GM23338 (cell line): ENCODE results near the gene MTMR1. TPM values are rescaled to one million over a fixed set of nuclear protein-coding genes. Genes with fewer than 3 reads are reported as not detected.

ENCODE experiments used
- ATAC-seq: fragments of 200-7000 bp; cut with Tn5 transposase; 3 replicates; pipeline ENCODE4 v1.9.1; 2020
- DNase-seq: peaks from one replicate; pipeline ENCODE4 v3.0.0-alpha.2; 2015; ENCODE audit warnings: low spot score
- H2AFZ ChIP-seq: fragments of 200-600 bp; sonication (generic); 2 replicates; pipeline ENCODE4 v1.8.0; 2016; ENCODE audit warnings: antibody characterized with exemption, mild to moderate bottlenecking, moderate library complexity
- H3F3A ChIP-seq: fragments of 200-600 bp; sonication (generic); replicated peaks from 2 replicates; pipeline ENCODE4 v1.8.0; 2017; ENCODE audit warnings: antibody characterized with exemption, mixed run types, low read depth
- H3K27ac ChIP-seq: fragments of 200-600 bp; sonication (generic); 2 replicates; pipeline ENCODE4 v1.6.1; 2016; ENCODE audit warnings: low read depth
- H3K27me3 ChIP-seq: fragments of 200-600 bp; sonication (generic); 2 replicates; pipeline ENCODE4 v1.8.0; 2016; ENCODE audit warnings: mild to moderate bottlenecking, mixed run types, moderate library complexity; ENCODE audit not compliant: insufficient read depth
- H3K36me3 ChIP-seq: fragments of 200-600 bp; sonication (generic); 2 replicates; pipeline ENCODE4 v1.8.0; 2016; ENCODE audit warnings: mild to moderate bottlenecking; ENCODE audit not compliant: insufficient read depth
- H3K4me1 ChIP-seq: fragments of 200-600 bp; sonication (generic); 2 replicates; pipeline ENCODE4 v1.8.0; 2016; ENCODE audit warnings: mild to moderate bottlenecking, moderate library complexity; ENCODE audit not compliant: insufficient read depth
- H3K4me2 ChIP-seq: fragments of 200-600 bp; sonication (generic); 2 replicates; pipeline ENCODE4 v1.7.1; 2017; ENCODE audit warnings: mixed run types
- H3K4me3 ChIP-seq: fragments of 200-600 bp; sonication (generic); 2 replicates; pipeline ENCODE4 v1.6.1; 2016; ENCODE audit warnings: mixed run types
- H3K79me2 ChIP-seq: fragments of 200-600 bp; sonication (generic); replicated peaks from 2 replicates; pipeline ENCODE4 v1.8.0; 2017; ENCODE audit warnings: mild to moderate bottlenecking; ENCODE audit not compliant: insufficient read depth
- H3K9me2 ChIP-seq: fragments of 200-600 bp; sonication (generic); 2 replicates; pipeline ENCODE4 v1.8.0; 2017; ENCODE audit not compliant: insufficient read depth
- H4K20me1 ChIP-seq: fragments of 200-600 bp; sonication (generic); replicated peaks from 2 replicates; pipeline ENCODE4 v1.8.0; 2017; ENCODE audit warnings: mild to moderate bottlenecking; ENCODE audit not compliant: insufficient read depth
- H3K27ac Mint-ChIP-seq: 2 replicates; pipeline ENCODE4 v1.8.0; 2020; ENCODE audit warnings: inconsistent platforms, mild to moderate bottlenecking, moderate library complexity, mixed read lengths
- H3K27me3 Mint-ChIP-seq: 3 replicates; pipeline ENCODE4 v1.8.0; 2022; ENCODE audit warnings: low read depth, mild to moderate bottlenecking, moderate library complexity, mixed read lengths, inconsistent platforms; ENCODE audit not compliant: insufficient read depth, poor library complexity
- H3K36me3 Mint-ChIP-seq: 3 replicates; pipeline ENCODE4 v1.8.0; 2021; ENCODE audit warnings: low read depth, mild to moderate bottlenecking, inconsistent platforms, moderate library complexity, mixed read lengths
- H3K4me1 Mint-ChIP-seq: 3 replicates; pipeline ENCODE4 v1.8.0; 2020; ENCODE audit warnings: mild to moderate bottlenecking, inconsistent platforms, mixed read lengths
- H3K4me3 Mint-ChIP-seq: 3 replicates; pipeline ENCODE4 v1.8.0; 2021; ENCODE audit warnings: moderate library complexity, mild to moderate bottlenecking, inconsistent platforms, mixed read lengths
- H3K9me3 Mint-ChIP-seq: 3 replicates; pipeline ENCODE4 v1.8.0; 2020; ENCODE audit warnings: moderate library complexity, mild to moderate bottlenecking, inconsistent platforms, mixed read lengths
- EZH2phosphoT487 ChIP-seq: fragments of 200-600 bp; sonication (generic); IDR thresholded peaks from one replicate; pipeline ENCODE4 v1.8.1; 2018; ENCODE audit warnings: antibody characterized with exemption; ENCODE audit not compliant: unreplicated experiment
- JUNB ChIP-seq: IDR thresholded peaks from one replicate; pipeline ENCODE4 v1.6.1; 2016; ENCODE audit warnings: antibody characterized with exemption; ENCODE audit not compliant: unreplicated experiment
- POLR2AphosphoS5 ChIP-seq: IDR thresholded peaks from 2 replicates; pipeline ENCODE4 v1.6.1; 2016; ENCODE audit warnings: antibody characterized with exemption, low read depth
- STAT1 ChIP-seq: IDR thresholded peaks from one replicate; pipeline ENCODE4 v1.6.1; 2016; ENCODE audit warnings: antibody characterized with exemption; ENCODE audit not compliant: unreplicated experiment
- ZNF114 ChIP-seq: fragments of 250-450 bp; sonication (Bioruptor Pico); IDR thresholded peaks from 2 replicates; pipeline ENCODE4 v1.5.0; 2020; ENCODE audit warnings: mild to moderate bottlenecking, moderate library complexity
- polyA plus RNA-seq: library from polyadenylated mRNA; unstranded; fragments of >200 nt; fragmentation: Nextera tagmentation; extraction: Ambion mirVana; gene quantifications from 2 replicates; pipeline ENCODE4 v1.2.1, GENCODE V29; 2016
- total RNA-seq: library from RNA; depleted of rRNA; stranded (reverse); fragments of >200 nt; shearing (Covaris generic); gene quantifications from 2 replicates; pipeline ENCODE4 v1.2.3, GENCODE V29; 2014
- TF ChIP-seq, protein P1 (sequence below), 2 experiments: fragments of 200-600 bp in 1 of 2; sonication (generic) in 1 of 2; conservative IDR thresholded peaks; 2 replicates each; pipeline versions ENCODE4 v1.5.1 to v1.6.1; 2016 to 2017; ENCODE audit warnings: antibody characterized with exemption in 2 of 2, low read depth in 2 of 2, mild to moderate bottlenecking in 2 of 2, moderate library complexity in 1 of 2

The MTMR1 gene
- total and polyA plus RNA-seq, 2 experiments from 2014 or later = 4.5 to 19.1 TPM

DNA sequence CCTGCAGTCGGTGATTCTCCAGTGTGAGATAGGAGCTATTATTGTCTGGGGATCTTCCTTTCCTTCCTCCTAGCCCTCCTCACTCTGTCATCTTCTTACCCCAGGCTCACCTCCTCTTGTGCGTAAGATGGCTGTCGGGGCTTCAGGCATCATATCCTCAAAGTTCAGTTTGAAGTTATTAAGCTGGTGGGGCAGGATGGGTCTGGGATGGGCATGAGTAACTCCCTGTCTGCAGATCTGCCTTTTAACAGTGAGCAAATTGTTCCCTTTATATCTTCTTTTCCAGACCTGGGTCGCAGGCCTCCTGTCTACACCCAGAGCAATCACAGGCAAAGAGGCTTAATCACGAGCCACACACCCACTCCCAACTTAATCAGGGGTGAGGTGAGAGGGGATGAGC, 900 bp upstream of the MTMR1 start:
- Histone ChIP-seq H2AFZ (no peak overlapping the region), H3K9me2 (no peaks in the 10 kb centered on the region), H3K27me3 (no peaks in the 10 kb centered on the region), H4K20me1 (no peaks in the 10 kb centered on the region), H3K4me3 (peak overlapping the region; percentile 65), H3K4me2 (peak overlapping the region; percentile 81), H3K36me3 (no peaks in the 10 kb centered on the region), H3K27ac (no peak overlapping the region), H3K79me2 (peaks cover 8% of the 10 kb centered on the region; the same call in 1 of the 2 replicates), H3F3A (no peaks in the 10 kb centered on the region), H3K4me1 (peaks cover 14% of the 10 kb centered on the region)
- TF ChIP-seq, protein P1, sequence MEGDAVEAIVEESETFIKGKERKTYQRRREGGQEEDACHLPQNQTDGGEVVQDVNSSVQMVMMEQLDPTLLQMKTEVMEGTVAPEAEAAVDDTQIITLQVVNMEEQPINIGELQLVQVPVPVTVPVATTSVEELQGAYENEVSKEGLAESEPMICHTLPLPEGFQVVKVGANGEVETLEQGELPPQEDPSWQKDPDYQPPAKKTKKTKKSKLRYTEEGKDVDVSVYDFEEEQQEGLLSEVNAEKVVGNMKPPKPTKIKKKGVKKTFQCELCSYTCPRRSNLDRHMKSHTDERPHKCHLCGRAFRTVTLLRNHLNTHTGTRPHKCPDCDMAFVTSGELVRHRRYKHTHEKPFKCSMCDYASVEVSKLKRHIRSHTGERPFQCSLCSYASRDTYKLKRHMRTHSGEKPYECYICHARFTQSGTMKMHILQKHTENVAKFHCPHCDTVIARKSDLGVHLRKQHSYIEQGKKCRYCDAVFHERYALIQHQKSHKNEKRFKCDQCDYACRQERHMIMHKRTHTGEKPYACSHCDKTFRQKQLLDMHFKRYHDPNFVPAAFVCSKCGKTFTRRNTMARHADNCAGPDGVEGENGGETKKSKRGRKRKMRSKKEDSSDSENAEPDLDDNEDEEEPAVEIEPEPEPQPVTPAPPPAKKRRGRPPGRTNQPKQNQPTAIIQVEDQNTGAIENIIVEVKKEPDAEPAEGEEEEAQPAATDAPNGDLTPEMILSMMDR (conservative IDR thresholded peaks at IDR 0.05; ENCODE audit: low read depth in 2 of 2) = no peak
- no peaks in the 10 kb centered on the region; the same call in 1 of the 3 replicates for H3K9me3 Mint-ChIP-seq
- peaks cover 30% of the 10 kb centered on the region for H3K4me1 Mint-ChIP-seq
- DNase-seq = no peak
- no peaks in the 10 kb centered on the region for H3K36me3 Mint-ChIP-seq
- H3K27me3 Mint-ChIP-seq = peaks cover 3% of the 10 kb centered on the region
- H3K27ac Mint-ChIP-seq = no peak overlapping the region
- ATAC-seq = no peak
- H3K4me3 Mint-ChIP-seq = peak overlapping the region; percentile 77

DNA sequence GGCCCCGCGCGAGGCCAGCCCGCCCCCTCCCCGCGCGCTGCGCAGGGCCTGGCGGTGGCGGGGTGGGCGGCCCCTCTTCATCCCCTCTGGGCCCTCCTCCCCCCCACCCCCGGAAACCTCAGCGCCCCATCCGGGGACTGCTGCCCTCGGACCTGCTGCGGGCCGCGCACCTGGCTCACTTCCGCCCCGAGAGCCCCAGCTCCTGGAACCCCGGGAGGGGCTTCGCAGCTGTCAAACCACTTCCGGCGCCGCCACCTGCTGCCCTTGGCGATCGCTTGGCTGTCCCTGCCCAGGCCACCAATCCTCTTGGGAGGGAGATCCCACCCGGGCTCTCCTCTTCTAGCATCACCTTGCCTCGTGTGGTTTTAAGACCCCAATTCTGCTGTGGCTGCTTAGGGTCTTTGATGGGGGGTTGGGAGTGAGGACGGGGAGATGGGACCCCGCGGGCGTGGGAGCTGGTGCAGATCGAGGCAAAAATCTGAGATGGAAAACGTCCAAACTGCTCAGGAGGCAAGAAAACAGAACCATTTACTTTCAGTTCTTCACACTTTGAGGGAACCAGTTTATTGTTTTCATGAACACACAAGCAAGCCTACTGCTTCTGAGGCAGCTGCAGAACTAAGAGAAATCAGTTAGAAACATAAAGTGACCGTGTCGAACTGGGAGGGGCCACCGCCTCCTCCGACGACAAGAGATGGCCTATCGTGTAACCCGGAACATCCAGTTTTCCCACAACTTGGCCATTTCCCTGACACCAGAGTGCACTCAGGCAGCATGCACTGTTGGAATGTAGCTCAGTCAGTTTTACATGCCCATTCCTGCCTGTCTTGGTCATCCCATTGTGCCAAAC, 754 bp downstream of the MTMR1 start:
- H4K20me1 ChIP-seq = no peaks in the 10 kb centered on the region
- H3K36me3 Mint-ChIP-seq = no peaks in the 10 kb centered on the region
- peaks cover 21% of the 10 kb centered on the region for H3K4me1 Mint-ChIP-seq
- H3K27ac Mint-ChIP-seq = no peak overlapping the region
- peaks cover 14% of the 10 kb centered on the region for H3K4me1 ChIP-seq
- H3K4me3 ChIP-seq = peak overlapping the region; percentile 55
- H2AFZ ChIP-seq = no peak overlapping the region
- H3K27me3 Mint-ChIP-seq = peaks cover 3% of the 10 kb centered on the region
- H3K79me2 ChIP-seq = peaks cover 11% of the 10 kb centered on the region; the same call in 1 of the 2 replicates
- peak; percentile 75 for ATAC-seq
- H3K4me3 Mint-ChIP-seq = peak overlapping the region; percentile 78
- no peaks in the 10 kb centered on the region for H3F3A ChIP-seq
- TF ChIP-seq STAT1 = no peak
- no peak for TF ChIP-seq JUNB
- no peak for TF ChIP-seq EZH2phosphoT487
- no peak for TF ChIP-seq POLR2AphosphoS5
- TF ChIP-seq, protein P1 (conservative IDR thresholded peaks at IDR 0.05; ENCODE audit: low read depth in 2 of 2) = no peak
- TF ChIP-seq ZNF114 (CRISPR knock-in tag) = no peak
- H3K4me2 ChIP-seq = peak overlapping the region; percentile 86
- no peaks in the 10 kb centered on the region for H3K9me2 ChIP-seq
- peak; percentile 74 for DNase-seq
- no peaks in the 10 kb centered on the region; the same call in 2 of the 3 replicates for H3K9me3 Mint-ChIP-seq
- no peak overlapping the region for H3K27ac ChIP-seq
- H3K36me3 ChIP-seq = no peaks in the 10 kb centered on the region
- no peaks in the 10 kb centered on the region for H3K27me3 ChIP-seq
